NCI-H2081 (cell line): ENCODE measurements around the gene RNF17.

ENCODE experiments used
- DNase-seq, 2 experiments: peaks; one replicate each; lab custom pipeline; 2025; lab: John Stamatoyannopoulos, UW

The RNF17 gene

DNA sequence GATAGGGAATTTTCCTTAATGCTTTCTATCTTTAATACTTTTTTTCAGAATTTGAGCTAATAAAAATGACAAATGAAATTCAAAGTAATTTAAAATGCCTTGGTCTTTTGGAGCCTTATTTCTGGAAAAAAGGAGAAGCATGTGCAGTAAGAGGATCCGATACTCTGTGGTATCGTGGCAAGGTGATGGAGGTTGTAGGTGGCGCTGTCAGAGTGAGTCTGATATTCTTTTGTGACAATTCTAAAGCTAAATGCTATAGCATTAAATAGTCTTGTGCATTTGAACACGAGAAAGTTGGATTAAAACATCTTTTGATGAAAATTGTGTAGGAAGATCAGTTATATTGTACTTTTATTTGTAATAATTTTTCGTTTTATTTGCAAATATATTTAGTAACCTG is 95.0 kb downstream of the RNF17 start:
- DNase-seq = no peak

DNA sequence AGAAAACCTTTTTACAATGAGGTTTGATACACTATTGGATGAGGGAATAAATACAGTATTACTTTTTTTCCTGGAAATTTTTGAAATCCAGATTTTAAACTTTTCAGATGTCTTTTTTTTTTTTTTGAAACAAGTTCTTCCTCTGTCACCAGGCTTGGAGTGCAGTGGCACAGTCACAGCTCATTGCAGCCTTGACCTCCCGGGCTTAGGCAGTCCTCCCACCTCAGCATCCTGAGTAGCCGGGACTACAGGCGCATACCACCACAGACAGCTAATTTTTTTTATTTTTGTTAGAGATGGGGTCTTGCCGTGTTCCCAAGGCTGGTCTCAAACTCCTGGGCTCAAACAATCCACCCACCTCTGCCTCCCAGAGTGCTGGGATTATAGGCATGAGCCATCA is 96.8 kb downstream of the RNF17 start:
- no peak for DNase-seq

DNA sequence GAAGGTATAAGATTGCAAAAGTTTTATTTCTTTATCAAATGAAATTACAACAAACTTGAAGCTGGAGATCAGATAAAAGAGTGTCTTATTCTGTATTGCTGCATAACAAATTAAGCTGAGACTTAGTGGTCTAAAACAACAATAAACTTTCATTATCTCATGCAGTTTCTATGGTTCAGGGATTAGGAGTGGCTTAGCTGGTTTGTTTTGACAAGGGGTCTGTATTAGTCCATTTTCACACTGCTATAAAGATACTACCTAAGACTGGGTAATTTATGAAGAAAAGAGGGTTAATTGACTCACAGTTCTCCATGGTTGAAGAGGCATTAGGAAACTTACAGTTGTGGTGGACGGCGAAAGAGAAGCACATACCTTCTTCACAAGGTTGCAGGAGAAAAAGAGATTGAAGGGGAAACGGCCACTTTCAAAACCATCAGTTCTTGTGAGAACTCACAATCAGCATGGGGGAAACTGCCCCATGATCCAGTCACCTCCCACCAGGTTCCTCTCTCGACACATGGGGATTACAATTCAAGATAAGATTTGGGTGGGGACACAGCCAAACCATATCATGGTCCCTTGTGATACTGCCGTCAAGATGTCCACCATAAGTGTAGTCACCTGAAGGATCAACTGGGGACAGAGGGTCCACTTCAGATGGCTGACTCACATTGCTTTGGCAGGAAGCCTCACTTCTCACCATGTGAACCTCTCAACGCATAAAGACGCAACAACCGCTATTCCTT is 97.8 kb downstream of the RNF17 start:
- no peak for DNase-seq

DNA sequence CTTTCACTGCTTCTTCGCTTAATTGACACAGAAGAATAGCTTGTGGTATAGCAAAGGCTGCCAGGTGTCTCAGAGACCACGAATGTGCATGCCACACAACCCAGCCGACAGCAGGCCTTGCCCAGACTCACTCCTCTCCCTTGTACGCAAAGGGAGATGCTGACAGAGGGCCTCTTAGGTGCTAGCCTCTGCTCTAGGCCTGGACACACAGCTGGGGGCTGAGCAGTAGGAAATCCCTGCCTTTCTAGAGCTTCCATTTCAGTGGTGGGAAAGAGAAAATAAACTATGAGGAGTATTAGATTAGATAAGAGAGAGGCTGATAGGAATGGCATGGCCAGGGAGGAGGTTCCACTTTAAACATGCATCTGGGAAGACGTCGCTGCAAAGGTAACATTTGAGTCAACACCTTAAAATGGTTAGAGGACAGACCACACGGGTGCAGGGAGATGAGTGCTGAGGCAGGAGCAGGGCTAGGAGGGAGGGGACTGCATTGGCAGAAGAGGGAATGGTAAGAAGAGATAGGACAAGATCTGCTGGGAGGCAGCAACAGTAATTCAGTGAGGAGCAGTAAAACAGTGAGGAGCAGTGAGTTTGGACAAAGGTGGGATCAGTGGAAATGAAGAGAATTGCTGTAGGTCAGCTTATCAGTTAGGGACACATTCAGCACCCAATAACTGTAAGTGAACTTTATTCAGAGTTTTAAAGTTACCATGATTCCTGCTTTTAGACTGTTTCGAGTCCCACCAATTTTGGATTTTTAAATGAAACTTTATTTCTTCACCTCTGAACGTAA is 100.0 kb downstream of the RNF17 start:
- no peak for DNase-seq

DNA sequence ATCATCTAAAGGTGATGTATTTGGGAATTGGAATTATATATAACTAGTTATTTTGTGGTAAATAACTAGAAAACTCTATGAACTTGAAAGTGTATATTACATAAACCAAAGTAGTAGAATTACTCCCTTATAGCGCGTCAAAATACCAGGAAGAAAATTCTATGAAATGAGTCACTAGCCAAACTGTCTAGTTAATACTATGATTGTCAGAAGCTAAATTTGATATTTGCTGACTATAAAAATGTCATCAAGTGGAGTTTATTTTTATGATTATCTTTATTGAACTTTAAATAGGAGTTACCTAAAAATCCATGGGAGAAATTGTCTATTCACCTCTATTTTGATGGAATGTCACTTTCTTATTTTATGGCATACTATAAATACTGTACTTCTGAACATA is 100.6 kb downstream of the RNF17 start:
- no peak for DNase-seq

DNA sequence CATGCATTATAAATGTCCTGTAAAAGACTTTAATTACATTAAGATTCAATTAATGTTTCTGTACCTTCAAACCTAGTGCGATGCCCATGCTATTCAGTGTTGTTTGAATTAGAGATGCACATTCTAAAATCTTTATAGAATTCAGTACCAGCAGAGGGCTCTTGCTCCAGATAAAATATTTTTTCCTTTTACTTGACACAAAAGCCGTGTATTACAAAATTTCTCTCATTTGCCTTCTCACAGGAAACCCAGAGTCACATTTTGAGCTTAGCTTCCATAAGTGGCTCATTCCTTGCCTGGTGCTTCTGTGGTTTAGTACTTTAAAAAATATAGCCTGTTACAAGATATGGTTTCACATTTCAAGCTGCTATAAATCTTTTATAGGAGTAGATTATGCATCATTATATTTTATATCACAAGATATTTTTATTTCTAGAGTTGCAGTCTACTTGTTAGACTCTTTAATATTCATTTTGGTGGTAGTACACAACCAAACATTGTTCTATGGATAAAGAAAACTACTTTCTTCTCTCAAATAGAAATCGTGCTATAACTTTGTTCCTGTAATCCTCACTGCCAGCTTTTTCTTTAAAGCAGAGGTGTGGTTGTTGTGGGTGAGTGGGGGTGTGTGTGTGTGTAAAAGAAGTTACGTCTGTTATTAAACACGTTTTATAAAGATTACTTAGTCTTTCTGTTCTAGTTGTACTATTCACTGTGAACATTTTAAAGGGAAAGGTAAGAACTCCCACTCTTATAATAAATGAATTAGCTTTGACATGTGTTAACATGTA is 101.4 kb downstream of the RNF17 start:
- DNase-seq = no peak

DNA sequence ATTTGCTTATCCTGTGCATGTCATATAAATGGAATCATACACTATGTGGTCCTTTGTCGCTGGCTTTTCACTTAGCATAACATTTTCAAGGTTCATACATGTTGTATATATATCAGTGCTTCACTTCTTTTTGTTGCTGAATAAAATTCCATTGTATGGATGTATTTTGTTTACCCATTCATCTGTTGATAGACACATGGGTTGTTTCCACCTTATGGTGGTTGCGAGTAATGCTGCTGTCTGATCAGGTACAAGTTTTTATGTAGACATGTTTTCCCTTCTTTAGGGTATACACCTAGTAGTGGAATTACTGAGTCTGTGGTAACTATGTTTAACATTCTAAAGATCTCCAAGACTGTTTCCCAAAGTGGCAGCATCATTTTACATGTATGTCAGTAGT is 102.5 kb downstream of the RNF17 start:
- no peak for DNase-seq

DNA sequence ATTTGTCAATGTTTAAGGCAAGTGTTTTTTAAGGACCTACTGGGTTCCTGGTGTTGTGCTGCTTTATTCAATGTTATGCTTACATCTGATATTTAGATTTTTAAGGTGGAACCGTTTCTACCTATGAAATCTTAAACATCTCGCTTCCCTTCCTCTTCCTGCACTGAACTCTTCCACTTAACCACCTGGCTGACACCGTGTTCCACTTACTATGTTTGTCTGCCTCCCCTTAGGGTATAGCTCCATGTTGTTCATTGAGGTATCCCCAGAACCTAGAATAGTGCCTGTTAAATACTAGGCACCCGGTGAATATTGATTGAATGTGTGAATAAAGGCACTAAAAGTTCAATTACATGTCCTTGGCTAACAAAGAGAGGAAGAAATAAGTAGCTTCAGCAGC is 104.9 kb downstream of the RNF17 start:
- no peak for DNase-seq

DNA sequence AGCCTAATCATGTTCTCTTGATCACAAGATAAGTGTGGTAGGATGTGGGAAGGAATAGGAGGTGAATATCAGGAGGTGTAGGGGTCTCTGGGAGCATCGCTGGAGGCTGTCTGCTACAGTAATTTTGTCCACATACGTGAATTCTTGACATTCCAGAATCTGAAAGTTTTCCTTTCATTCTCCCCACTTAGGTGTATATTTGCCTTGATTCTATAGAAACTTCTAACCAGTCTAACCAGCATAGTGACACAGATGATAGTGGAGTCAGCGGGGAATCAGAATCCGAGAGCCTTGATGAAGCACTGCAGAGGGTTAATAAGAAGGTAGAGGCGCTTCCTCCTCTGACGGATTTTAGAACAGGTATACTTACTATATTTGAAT is 106.4 kb downstream of the RNF17 start:
- DNase-seq = no peak

DNA sequence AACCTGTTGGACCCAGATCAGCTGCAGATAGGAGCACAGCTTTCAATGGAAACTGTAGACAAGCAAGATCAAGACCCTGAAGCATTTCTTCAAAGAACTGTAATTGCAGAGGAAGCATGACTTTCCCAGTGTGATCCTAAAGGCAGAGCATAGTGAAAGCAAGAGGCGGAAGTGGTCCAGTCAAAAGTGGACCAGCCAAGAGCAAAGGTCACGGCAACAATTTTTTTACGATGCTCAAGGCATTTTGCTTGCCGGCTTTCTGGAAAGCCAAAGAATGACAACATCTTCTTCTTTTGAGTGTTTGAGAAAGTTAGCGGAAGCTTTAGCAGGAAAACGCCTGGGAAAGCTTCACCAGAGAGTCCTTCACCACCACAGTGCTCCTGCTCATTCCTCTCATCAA is 111.6 kb downstream of the RNF17 start:
- no peak for DNase-seq

DNA sequence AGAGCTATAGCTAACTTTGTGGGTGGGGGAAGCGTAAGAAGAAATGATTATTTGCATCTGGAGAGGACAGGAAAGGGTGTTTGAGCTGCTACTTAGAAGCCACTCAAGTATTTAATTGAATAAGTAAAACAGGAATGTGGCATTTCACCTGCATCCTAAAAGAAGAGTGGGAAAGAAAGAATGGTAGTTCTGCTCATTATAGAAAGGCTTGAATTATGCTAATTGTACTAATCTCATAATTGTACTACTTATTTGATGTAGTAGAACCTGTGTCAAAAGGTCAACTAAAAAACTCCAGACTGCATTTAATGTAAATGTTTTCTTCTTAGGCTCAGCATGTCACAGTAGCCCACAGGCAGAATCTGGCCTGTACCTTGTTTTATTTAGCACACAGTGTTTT is 113.6 kb downstream of the RNF17 start:
- no peak for DNase-seq

DNA sequence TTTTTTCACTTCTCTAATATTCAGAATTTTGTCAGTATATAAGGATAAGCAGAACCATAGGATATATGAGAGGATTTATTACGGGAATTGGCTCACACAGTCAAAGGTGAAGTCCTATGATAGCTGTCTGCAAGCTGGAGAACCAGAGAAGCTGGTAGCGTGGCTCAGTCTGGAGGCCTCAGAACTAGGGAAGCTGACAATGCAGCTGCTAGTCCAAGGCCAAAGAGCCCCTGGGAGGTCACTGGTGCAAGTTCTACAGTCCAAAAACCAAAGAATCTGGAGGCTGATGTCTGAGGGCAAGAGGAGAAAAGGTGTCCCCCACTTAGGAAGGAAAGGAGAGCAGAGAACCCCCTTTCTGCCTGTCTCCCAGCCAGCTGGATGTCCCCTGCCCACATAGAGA is 114.4 kb downstream of the RNF17 start:
- DNase-seq = no peak

DNA sequence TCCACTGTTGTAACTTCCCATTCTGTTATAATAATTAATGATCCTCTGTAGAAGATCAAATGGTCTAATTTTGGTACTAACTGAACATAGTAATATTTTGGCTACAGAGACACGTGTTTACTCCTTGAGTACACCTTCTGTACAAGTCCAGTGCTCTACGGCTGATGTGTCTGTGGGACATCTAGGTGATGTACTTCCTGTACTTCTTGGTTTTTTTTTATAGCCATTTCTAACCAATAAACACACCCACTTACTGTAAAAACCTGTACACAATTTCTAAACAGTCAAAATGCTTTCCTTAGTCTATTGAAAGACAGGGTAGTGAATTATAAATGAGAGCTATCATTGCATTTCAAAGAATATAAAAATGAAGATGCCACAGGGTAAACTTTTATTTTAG is 118.7 kb downstream of the RNF17 start:
- DNase-seq = no peak

DNA sequence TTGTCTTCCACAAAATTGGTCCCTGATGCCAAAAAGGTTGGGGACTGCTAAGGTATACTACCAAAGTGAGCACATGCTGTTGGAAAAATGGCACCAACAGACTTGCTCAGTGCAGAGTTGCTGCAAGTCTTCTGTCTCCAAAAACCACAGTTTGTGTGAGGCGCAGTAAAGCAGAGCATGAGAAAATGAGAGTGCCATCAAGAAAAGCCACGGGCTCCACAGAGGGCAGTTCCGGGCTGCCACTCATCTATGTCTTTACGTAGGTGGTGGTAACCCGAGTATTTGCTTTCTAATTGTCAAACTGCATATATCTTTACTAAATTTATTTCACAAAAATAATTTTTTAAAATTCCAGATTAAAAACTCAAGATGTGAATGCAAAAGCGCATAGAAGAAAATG is 123.8 kb downstream of the RNF17 start:
- DNase-seq = no peak

DNA sequence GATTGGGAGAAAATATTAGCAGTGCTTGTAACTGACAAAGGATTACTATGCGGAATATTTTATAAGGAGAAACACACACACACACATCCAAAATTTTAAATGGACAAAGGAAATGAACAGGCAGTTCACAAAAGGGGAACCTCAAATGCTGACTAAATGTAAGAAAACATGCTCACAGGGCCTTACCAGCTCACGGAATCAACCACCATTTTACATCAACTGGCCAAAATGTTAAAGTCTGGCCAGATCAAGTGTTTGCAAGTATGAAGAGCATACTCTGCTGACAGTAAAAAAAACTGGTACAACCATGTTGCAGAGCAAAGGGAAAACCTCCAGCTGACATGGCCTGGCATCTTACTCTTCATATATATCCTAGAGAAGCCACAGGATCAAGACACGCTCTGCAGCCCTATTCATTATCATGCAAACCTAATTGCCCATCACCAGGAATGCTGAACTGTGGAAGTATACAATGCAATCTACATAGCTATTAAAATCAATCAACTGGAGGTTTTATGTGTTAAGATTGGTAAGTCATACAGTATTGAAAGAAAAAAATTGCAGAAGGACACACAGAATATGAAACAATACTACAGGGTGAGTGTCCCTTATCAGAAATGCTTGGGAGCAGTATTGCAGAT is 124.4 kb downstream of the RNF17 start:
- DNase-seq = no peak

DNA sequence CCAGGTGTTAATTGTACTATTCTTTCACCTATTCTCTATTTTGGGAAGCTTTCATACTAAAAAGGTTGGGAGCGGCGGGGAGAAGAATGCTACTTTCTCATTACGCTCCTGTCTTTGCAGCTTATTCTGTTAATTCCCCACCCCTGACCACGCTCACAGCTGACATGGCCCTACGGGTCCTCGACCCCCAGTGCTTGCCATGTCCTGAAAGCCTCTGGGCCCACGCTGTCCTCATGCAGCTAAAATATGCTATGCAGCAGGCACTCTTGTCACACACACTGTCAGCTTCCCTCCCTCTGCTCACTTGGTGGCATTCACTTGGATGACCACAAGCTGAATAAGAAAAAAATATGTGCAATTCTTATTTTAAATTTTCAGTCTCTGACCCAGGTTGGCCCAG is 126.3 kb downstream of the RNF17 start:
- no peak for DNase-seq

DNA sequence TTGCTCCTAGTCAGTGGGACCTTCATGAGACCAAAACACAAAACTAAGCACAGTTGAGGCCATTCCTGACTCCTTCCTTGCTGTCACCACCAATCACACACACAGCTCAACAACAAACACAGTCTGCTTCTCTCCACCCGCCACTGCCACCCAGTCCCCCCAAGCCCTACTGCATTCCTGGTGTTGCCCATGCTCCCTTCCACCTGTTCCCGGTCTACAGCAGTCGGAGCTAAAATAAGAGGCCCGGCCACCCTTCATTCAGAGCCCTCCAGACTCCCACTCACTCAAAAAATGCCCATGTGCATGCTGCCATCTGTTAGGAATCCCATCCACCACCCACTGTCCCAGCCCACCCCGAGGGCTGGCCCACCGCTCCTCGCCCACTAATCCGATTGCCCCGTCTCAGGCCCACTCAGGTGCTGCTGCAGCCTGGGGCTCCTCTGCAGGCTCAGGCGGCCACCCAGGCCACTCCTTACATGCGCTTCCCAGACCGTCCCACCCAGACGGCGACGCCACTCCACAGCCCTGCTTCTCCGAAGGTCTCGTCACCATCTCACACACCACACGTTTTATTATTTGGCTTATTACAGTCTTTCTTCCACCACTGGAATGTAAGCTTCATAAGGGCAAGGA is 127.6 kb downstream of the RNF17 start:
- no peak for DNase-seq

DNA sequence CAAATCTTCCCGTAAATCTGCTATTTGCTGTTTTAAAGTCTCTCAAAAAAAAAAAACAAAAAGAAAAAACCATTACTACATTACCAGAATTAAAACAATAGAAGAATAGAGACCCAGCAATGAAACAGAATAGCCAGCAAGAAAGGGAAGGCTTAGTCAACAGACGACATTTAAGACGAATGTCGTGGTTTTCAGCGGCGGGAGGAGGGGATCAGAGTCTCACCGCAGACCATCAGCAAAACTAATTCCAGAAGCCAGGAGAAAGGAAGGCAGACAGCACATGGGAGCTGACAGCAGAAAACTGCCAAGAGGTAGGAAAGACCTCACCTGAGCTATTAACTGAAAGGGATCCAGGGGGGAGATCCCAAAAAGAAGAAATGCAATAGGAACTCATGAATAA is 128.9 kb downstream of the RNF17 start:
- no peak for DNase-seq

DNA sequence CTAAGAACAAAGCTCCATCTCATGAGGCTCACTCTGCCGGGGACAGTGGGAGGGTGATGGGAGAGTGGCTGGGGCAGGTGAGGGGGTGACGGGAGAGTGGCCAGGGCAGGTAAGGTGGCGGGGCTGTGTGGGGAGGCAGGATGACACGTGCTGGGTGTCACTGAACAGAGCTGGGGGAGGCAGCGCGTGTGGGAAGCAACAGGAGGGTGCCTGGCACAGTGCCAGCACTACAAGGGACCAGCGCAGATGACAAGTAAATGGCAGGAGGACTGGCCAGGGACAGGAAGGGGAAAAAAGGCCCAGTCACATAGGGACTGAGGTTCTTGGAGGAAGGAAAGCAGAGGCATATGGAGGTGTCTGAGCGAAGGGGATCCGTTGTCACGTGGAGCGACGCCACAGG is 129.9 kb downstream of the RNF17 start:
- no peak for DNase-seq

DNA sequence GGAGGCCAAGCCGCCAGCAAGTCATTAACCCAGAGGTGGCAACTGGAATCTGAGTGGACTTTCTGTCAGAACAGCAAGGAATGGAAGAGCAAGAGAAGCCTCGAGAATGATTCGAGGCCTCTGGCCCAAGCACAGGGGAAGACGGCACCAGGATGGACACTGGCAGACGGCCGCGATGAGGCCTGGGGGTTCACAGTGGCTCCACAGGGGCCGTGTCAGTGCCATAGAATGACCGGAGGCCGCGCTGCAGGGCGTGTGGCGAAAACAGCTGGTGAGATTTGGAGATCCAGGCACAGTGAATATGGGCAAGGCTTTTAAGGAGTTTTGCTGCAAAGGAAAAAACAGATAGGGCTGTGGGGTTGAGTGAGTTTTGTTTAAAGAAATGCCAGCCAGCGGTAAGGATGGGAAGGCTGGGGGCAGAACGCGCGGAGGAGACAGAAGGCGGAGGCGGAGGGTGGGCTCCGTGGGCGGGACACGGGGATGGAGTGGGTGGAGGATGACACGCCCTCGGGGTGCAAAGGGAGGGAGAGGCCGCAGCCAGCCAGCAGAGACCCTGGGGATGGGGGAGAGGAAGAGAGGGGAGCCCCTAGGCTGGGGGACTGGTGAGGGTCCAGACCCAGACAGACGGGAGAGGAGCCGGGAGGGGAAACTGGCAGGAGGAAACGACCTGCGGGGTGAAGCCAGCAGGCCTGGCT is 130.5 kb downstream of the RNF17 start:
- no peak for DNase-seq

DNA sequence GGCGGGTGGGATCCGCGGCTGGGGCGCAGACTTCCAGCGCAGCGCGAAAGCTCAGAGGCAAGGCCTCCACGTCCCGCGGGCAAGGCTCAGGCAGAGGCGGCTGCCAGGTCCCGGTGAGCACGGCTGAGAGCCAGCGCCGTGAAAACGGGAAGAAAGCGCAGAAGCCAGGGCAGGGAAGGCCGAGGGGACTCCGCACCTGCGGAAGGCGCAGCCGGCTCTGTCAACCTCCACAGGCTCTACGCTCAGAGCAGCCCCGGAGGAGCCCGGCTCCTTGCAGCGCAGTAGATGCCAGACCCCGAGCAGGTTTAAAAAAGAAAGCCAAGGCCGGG is 131.0 kb downstream of the RNF17 start:
- no peak for DNase-seq

DNA sequence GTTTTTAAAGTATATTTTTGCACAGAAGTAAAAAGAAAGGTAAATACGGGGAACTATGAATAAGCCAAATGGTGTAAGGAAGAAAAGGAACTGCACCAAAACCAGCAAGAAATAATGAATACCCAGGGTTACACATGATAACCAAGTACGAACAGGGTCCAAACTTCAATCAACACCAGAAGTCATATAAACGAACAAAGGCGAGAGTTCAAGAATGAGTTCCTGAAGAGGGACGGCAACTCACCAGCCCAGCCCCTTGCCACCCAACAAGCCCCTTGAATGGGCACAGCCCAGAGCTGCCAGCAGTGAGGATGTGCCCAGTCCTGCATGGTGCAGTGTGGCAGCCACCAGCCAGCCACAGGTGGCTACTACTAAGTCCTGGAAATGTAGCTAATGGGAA is 132.1 kb downstream of the RNF17 start:
- no peak for DNase-seq
